Stomach (tissue), 9 donors: ENCODE results near the gene NAA40. TPM values are rescaled to one million over a fixed set of nuclear protein-coding genes. Genes with fewer than 3 reads are reported as not detected.

Experiments used
- DNase-seq, 2 donors: peaks; one replicate each; pipeline versions ENCODE4 v3.0.0 to v3.0.0-alpha.2; 2013 to 2019
- H3K27ac ChIP-seq, 5 donors: fragments of 200-600 bp in 4 of 5; sonication (generic) in 4 of 5; one replicate each; pipeline ENCODE4 v1.5.1; 2013 to 2019; ENCODE audit warnings: mild to moderate bottlenecking in 1 of 5, moderate library complexity in 1 of 5
- H3K27me3 ChIP-seq, 3 donors: fragments of 200-600 bp; sonication (generic); one replicate each; pipeline ENCODE4 v1.5.1; 2017 to 2019; ENCODE audit warnings: mixed run types in 1 of 3
- H3K36me3 ChIP-seq, 4 donors: fragments of 200-600 bp; sonication (generic); 1 replicate in 3 of 4; 2 replicates in 1 of 4; pipeline ENCODE4 v1.5.1; 2016 to 2019
- H3K4me1 ChIP-seq, 4 donors: fragments of 200-600 bp; sonication (generic); one replicate each; pipeline ENCODE4 v1.5.1; 2016 to 2019
- H3K4me3 ChIP-seq, 4 donors: fragments of 200-600 bp; sonication (generic) in 3 of 4; one replicate each; pipeline ENCODE4 v1.5.1; 2016 to 2019; ENCODE audit warnings: mild to moderate bottlenecking in 1 of 4
- H3K9me3 ChIP-seq, 4 donors: fragments of 200-600 bp; sonication (generic); one replicate each; pipeline ENCODE4 v1.5.1; 2016 to 2019
- EP300 ChIP-seq: sonication (generic); formaldehyde crosslinking; IDR thresholded peaks from one replicate; pipeline ENCODE4 v1.6.1; 2017; ENCODE audit warnings: antibody characterized with exemption
- POLR2A ChIP-seq, 4 donors: fragments of 450-650 bp; IDR thresholded peaks; one replicate each; pipeline ENCODE4 v1.6.1; 2016; ENCODE audit warnings: antibody characterized with exemption in 4 of 4, control low read depth in 2 of 4, mild to moderate bottlenecking in 1 of 4, moderate library complexity in 1 of 4
- POLR2AphosphoS5 ChIP-seq, 3 donors: sonication (generic); formaldehyde crosslinking; IDR thresholded peaks; one replicate each; pipeline ENCODE4 v1.6.1; 2016; ENCODE audit warnings: antibody characterized with exemption in 3 of 3
- WGBS, 5 donors: extraction: QIAGEN DNeasy Blood & Tissue Kit in 3 of 5; methylation state at CpG; one replicate each; pipeline versions ENCODE4 v1.1.5 to v1.1.7; 2013 to 2018; 5-methylcytosine and 5-hydroxymethylcytosine counted together
- intact Hi-C: fragments of 100-400 bp; cut with DNase I; formaldehyde crosslinking; loops from one replicate; pipeline ENCODE4 v1.15.1; 2023; ENCODE audit warnings: low total_unique reads
- polyA plus RNA-seq, 3 donors: library from polyadenylated mRNA; stranded (reverse); fragments of 200-250 nt; gene quantifications; one replicate each; pipeline ENCODE4 v1.2.3, GENCODE V29; 2013
- total RNA-seq, 5 donors: library from RNA; depleted of rRNA; stranded (reverse); fragments of >200 nt; gene quantifications; one replicate each; pipeline versions ENCODE4 v1.1.0 to v1.2.3, GENCODE V29; 2014 to 2016
- TF ChIP-seq, protein P1 (sequence below), 7 experiments: fragments of 450-650 bp in 4 of 7; fragments of 200-600 bp in 3 of 7; sonication (generic) in 3 of 7; IDR thresholded peaks; one replicate each; pipeline ENCODE4 v1.5.1; 2016 to 2019; ENCODE audit warnings: antibody characterized with exemption in 7 of 7, control low read depth in 2 of 7, mild to moderate bottlenecking in 1 of 7
- donor health status: healthy with polysubstance abuse.
- donor health status: Bipolar disorder and iron deficiency.
- donor health status: healthy.

NAA40 gene
- total and polyA plus RNA-seq, 8 donors = 4.3 to 71.4 (median 8.1) TPM

GRCh38 chr11:63903884-63904283 is 34.9 kb upstream of the NAA40 start:
- H3K36me3 ChIP-seq = peaks cover 89 to 100% (median 100%) of the 10 kb centered on the region in 4 donors
- TF ChIP-seq POLR2A (IDR thresholded peaks at IDR 0.05) = no peak
- no peak for TF ChIP-seq POLR2AphosphoS5 (IDR thresholded peaks at IDR 0.05)
- TF ChIP-seq, protein P1, sequence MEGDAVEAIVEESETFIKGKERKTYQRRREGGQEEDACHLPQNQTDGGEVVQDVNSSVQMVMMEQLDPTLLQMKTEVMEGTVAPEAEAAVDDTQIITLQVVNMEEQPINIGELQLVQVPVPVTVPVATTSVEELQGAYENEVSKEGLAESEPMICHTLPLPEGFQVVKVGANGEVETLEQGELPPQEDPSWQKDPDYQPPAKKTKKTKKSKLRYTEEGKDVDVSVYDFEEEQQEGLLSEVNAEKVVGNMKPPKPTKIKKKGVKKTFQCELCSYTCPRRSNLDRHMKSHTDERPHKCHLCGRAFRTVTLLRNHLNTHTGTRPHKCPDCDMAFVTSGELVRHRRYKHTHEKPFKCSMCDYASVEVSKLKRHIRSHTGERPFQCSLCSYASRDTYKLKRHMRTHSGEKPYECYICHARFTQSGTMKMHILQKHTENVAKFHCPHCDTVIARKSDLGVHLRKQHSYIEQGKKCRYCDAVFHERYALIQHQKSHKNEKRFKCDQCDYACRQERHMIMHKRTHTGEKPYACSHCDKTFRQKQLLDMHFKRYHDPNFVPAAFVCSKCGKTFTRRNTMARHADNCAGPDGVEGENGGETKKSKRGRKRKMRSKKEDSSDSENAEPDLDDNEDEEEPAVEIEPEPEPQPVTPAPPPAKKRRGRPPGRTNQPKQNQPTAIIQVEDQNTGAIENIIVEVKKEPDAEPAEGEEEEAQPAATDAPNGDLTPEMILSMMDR (IDR thresholded peaks at IDR 0.05) = no peak
- TF ChIP-seq EP300 = no peak
- WGBS, 5 donors = 91 to 96% (median 94%) methylated on average over 14 of the region's 14 CpGs
- DNase-seq = no peak
- H3K4me3 ChIP-seq = no peak overlapping the region
- H3K27me3 ChIP-seq = no peaks in the 10 kb centered on the region
- no peak overlapping the region for H3K27ac ChIP-seq
- peaks cover 4 to 12% (median 8%) of the 10 kb centered on the region in 4 donors for H3K4me1 ChIP-seq
- intact Hi-C loops = no loop called here
- no peaks in the 10 kb centered on the region for H3K9me3 ChIP-seq

DNA sequence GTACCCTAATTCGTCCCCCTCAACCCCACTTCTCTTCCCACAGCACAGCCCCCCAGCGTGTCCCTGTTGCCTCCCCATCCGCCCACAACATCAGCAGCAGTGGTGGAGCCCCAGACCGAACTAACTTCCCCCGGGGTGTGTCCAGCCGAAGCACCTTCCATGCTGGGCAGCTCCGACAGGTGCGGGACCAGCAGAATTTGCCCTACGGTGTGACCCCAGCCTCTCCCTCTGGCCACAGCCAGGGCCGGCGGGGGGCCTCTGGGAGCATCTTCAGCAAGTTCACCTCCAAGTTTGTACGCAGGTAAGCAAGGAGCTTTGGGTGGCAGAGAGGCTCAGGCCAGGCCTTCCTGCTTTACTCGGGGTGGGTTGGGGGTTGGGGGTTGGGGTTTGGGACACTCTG is 34.1 kb upstream of the NAA40 start:
- Histone ChIP-seq H3K4me3 (no peak overlapping the region), H3K9me3 (no peaks in the 10 kb centered on the region), H3K27me3 (no peaks in the 10 kb centered on the region), H3K36me3 (peaks cover 88 to 100% (median 100%) of the 10 kb centered on the region in 4 donors), H3K27ac (no peak overlapping the region), H3K4me1 (peaks cover 4 to 21% (median 13%) of the 10 kb centered on the region in 4 donors)
- intact Hi-C loops = no loop called here
- TF ChIP-seq POLR2A (IDR thresholded peaks at IDR 0.05) (no peak), EP300 (no peak), POLR2AphosphoS5 (IDR thresholded peaks at IDR 0.05) (no peak)
- TF ChIP-seq, protein P1 (IDR thresholded peaks at IDR 0.05) = no peak
- 91 to 95% (median 92%) methylated on average over 12 to 13 of the region's 13 CpGs for WGBS, 5 donors
- no peak for DNase-seq

DNA sequence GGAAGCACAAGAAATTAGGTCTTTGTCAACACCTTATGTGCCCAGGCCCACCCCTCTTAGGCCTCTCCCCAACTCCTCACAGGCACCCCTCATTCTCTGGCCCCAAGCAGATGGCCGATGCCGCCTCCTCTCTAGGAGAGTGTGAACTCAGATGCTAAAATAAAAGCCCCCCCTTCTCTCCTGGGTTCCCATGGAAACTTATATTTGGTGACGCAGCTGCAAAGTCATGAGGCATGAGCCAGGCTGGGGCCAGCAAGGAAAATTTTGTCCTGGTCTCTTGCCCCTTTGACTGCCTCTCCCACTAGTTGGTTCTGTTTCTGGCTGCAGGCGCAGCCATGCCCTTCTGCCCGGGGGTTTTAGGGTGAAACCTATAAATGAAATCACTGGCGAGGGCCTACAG is 33.6 kb upstream of the NAA40 start:
- peaks cover 4 to 25% (median 15%) of the 10 kb centered on the region in 4 donors for H3K4me1 ChIP-seq
- intact Hi-C loops = no loop called here
- 81 to 87% (median 83%) methylated on average over 6 of the region's 6 CpGs for WGBS, 5 donors
- no peak overlapping the region for H3K4me3 ChIP-seq
- no peaks in the 10 kb centered on the region for H3K9me3 ChIP-seq
- no peak for DNase-seq
- no peak for TF ChIP-seq EP300
- no peak for TF ChIP-seq POLR2AphosphoS5 (IDR thresholded peaks at IDR 0.05)
- no peaks in the 10 kb centered on the region for H3K27me3 ChIP-seq
- H3K36me3 ChIP-seq = peaks cover 84 to 100% (median 100%) of the 10 kb centered on the region in 4 donors
- H3K27ac ChIP-seq = no peak overlapping the region

DNA sequence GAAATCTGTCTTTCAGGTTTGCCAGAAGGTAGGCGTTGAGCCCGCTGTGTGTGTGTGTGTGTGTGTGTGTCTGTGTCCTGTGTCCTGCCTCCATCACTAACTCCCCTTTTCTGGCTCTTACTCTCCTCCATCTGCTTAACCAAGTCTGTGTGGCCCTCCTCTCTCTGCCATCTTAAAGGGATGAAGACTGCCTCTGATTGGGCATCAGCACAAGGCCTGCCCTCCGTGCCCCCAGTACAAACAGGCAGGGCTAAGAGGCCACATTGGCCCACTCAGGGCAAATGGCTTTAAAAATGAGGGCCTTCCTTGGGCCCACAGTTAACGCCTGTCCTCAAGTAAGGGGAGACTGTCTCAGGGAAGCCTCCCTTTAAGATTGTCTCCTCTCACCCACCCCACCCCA is 32.7 kb upstream of the NAA40 start:
- H3K4me3 ChIP-seq = no peak overlapping the region
- DNase-seq = no peak
- H3K4me1 ChIP-seq = peaks cover 4 to 32% (median 16%) of the 10 kb centered on the region in 4 donors
- intact Hi-C loops = no loop called here
- H3K27me3 ChIP-seq = no peaks in the 10 kb centered on the region
- peaks cover 75 to 100% (median 98%) of the 10 kb centered on the region in 4 donors for H3K36me3 ChIP-seq
- H3K27ac ChIP-seq = no peak overlapping the region
- TF ChIP-seq, protein P1 (IDR thresholded peaks at IDR 0.05) = no peak
- TF ChIP-seq POLR2AphosphoS5 (IDR thresholded peaks at IDR 0.05) (no peak), EP300 (no peak), POLR2A (IDR thresholded peaks at IDR 0.05) (no peak)
- WGBS, 5 donors = 87 to 92% (median 90%) methylated on average over 4 of the region's 4 CpGs
- no peaks in the 10 kb centered on the region for H3K9me3 ChIP-seq

DNA sequence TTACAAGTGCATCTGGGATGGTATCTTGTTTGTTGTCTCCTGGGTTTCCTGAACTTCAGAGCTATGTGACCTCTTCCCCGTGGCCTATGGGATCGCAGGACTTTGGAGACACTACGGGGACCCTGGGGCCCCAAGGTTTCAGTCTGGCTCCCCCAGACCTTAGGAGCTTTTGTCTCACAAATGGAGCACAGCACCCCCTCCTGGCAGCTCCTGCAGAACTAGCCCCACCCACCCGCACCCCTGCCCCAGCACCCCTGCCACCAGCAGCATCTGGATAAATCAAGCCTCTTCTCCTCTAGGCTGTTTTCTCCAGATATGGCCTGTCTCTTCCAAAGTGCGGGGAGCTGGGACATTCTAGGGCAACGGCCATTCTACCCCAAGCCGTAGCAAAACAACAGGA is 32.2 kb upstream of the NAA40 start:
- peaks cover 73 to 100% (median 94%) of the 10 kb centered on the region in 4 donors for H3K36me3 ChIP-seq
- no peak for TF ChIP-seq POLR2AphosphoS5 (IDR thresholded peaks at IDR 0.05)
- TF ChIP-seq POLR2A (IDR thresholded peaks at IDR 0.05) = no peak
- TF ChIP-seq, protein P1 (IDR thresholded peaks at IDR 0.05) = peak in 2 of 7 experiments; percentile 6 to 21
- no peak for TF ChIP-seq EP300
- peaks cover 4 to 32% (median 16%) of the 10 kb centered on the region in 4 donors for H3K4me1 ChIP-seq
- H3K27ac ChIP-seq = no peak overlapping the region
- H3K27me3 ChIP-seq = no peaks in the 10 kb centered on the region
- intact Hi-C loops = no loop called here
- 81 to 88% (median 84%) methylated on average over 6 to 7 of the region's 7 CpGs for whole genome bisulfite sequencing, 5 donors
- no peaks in the 10 kb centered on the region for H3K9me3 ChIP-seq
- peak; percentile 37 to 63 for DNase-seq
- no peak overlapping the region for H3K4me3 ChIP-seq
